H9 (cell line): ENCODE data around the gene FOXP2. TPM values are rescaled to one million over a fixed set of nuclear protein-coding genes. Genes with fewer than 3 reads are reported as not detected.

Source experiments
- DNase-seq: peaks from one replicate; pipeline ENCODE4 v3.0.0-alpha.2; 2017
- H2AFZ ChIP-seq: one replicate; pipeline ENCODE4 v1.6.1; 2013; ENCODE audit warnings: mild to moderate bottlenecking, low read length, control low read depth, moderate library complexity
- H2AK5ac ChIP-seq: 2 replicates; pipeline ENCODE4 v1.6.1; 2013; ENCODE audit warnings: low read length, control low read depth, mixed read lengths; ENCODE audit not compliant: insufficient read length
- H2BK120ac ChIP-seq: one replicate; pipeline ENCODE4 v1.6.1; 2013; ENCODE audit warnings: low read depth, mild to moderate bottlenecking, low read length, control low read depth, inconsistent platforms; ENCODE audit not compliant: poor library complexity, severe bottlenecking
- H2BK12ac ChIP-seq: 2 replicates; pipeline ENCODE4 v1.6.1; 2013; ENCODE audit warnings: low read length, control low read depth, mixed read lengths, low read depth; ENCODE audit not compliant: insufficient read length
- H2BK15ac ChIP-seq: 2 replicates; pipeline ENCODE4 v1.6.1; 2013; ENCODE audit warnings: low read depth, low read length, control low read depth
- H2BK20ac ChIP-seq: one replicate; pipeline ENCODE4 v1.6.1; 2013; ENCODE audit warnings: low read depth, mild to moderate bottlenecking, low read length, control low read depth, inconsistent platforms; ENCODE audit not compliant: poor library complexity, severe bottlenecking
- H2BK5ac ChIP-seq: 2 replicates; pipeline ENCODE4 v1.6.1; 2013; ENCODE audit warnings: low read length, control low read depth, mixed read lengths; ENCODE audit not compliant: insufficient read length
- H3K14ac ChIP-seq: 2 replicates; pipeline ENCODE4 v1.6.1; 2013; ENCODE audit warnings: low read length, control low read depth; ENCODE audit not compliant: insufficient read depth
- H3K18ac ChIP-seq: 2 replicates; pipeline ENCODE4 v1.6.1; 2013; ENCODE audit warnings: low read depth, mild to moderate bottlenecking, mixed read lengths, low read length, control low read depth; ENCODE audit not compliant: insufficient read length
- H3K23ac ChIP-seq: 2 replicates; pipeline ENCODE4 v1.6.1; 2013; ENCODE audit warnings: low read length, control low read depth, mixed read lengths, low read depth; ENCODE audit not compliant: insufficient read length
- H3K23me2 ChIP-seq: 2 replicates; pipeline ENCODE4 v1.6.1; 2013; ENCODE audit warnings: low read depth, mild to moderate bottlenecking, mixed read lengths, low read length, control low read depth; ENCODE audit not compliant: insufficient read length, poor library complexity, severe bottlenecking
- H3K27ac ChIP-seq: 2 replicates; pipeline ENCODE4 v1.5.1; 2013; ENCODE audit warnings: low read length, control low read depth, mixed read lengths, low read depth; ENCODE audit not compliant: insufficient read length
- H3K27me3 ChIP-seq: 2 replicates; pipeline ENCODE4 v1.6.1; 2013; ENCODE audit warnings: low read length, control low read depth, inconsistent platforms; ENCODE audit not compliant: insufficient read depth
- H3K4ac ChIP-seq: 2 replicates; pipeline ENCODE4 v1.6.1; 2013; ENCODE audit warnings: low read depth, mild to moderate bottlenecking, control low read depth, inconsistent platforms, low read length, moderate library complexity
- H3K4me1 ChIP-seq: 2 replicates; pipeline ENCODE4 v1.6.1; 2013; ENCODE audit warnings: low read length, control low read depth, inconsistent platforms; ENCODE audit not compliant: insufficient read depth
- H3K4me2 ChIP-seq: 2 replicates; pipeline ENCODE4 v1.6.1; 2013; ENCODE audit warnings: low read length, control low read depth, mixed read lengths; ENCODE audit not compliant: insufficient read length, insufficient read depth
- H3K56ac ChIP-seq: 2 replicates; pipeline ENCODE4 v1.6.1; 2013; ENCODE audit warnings: low read depth, mild to moderate bottlenecking, mixed read lengths, low read length, control low read depth; ENCODE audit not compliant: insufficient read length
- H3K79me1 ChIP-seq: 2 replicates; pipeline ENCODE4 v1.6.1; 2013; ENCODE audit warnings: low read depth, mild to moderate bottlenecking, moderate library complexity, low read length, control low read depth, inconsistent platforms; ENCODE audit not compliant: insufficient read depth, poor library complexity, severe bottlenecking
- H3K79me2 ChIP-seq: 2 replicates; pipeline ENCODE4 v1.6.1; 2013; ENCODE audit warnings: low read length, control low read depth, inconsistent platforms; ENCODE audit not compliant: insufficient read depth
- H3K9ac ChIP-seq: 2 replicates; pipeline ENCODE4 v1.6.1; 2013; ENCODE audit warnings: low read length, control low read depth, mixed read lengths; ENCODE audit not compliant: insufficient read length; ENCODE audit errors: extremely low read depth
- H3K9me3 ChIP-seq: one replicate; pipeline ENCODE4 v1.6.1; 2013; ENCODE audit warnings: low read depth, low read length, inconsistent platforms; ENCODE audit not compliant: control insufficient read depth
- H3T11ph ChIP-seq: one replicate; pipeline ENCODE4 v1.6.1; 2013; ENCODE audit warnings: mild to moderate bottlenecking, low read length, control low read depth, inconsistent platforms
- H4K20me1 ChIP-seq: one replicate; pipeline ENCODE4 v1.6.1; 2013; ENCODE audit not compliant: control insufficient read depth, insufficient read length, insufficient read depth
- H4K5ac ChIP-seq: 2 replicates; pipeline ENCODE4 v1.6.1; 2013; ENCODE audit warnings: low read depth, mild to moderate bottlenecking, mixed read lengths, low read length, control low read depth; ENCODE audit not compliant: insufficient read length
- H4K8ac ChIP-seq: replicated peaks from 2 replicates; pipeline ENCODE4 v1.6.1; 2013; ENCODE audit warnings: low read length, control low read depth, mixed read lengths, low read depth; ENCODE audit not compliant: insufficient read length
- H4K91ac ChIP-seq: 2 replicates; pipeline ENCODE4 v1.6.1; 2013; ENCODE audit warnings: low read depth, mild to moderate bottlenecking, moderate library complexity, mixed read lengths, low read length, control low read depth; ENCODE audit not compliant: insufficient read length
- H3K27ac Mint-ChIP-seq, 3 experiments: 2 replicates in 2 of 3; 3 replicates in 1 of 3; pipeline ENCODE4 v1.8.0; 2020 to 2021; ENCODE audit warnings: mixed read lengths in 3 of 3, mild to moderate bottlenecking in 1 of 3, moderate library complexity in 1 of 3
- H3K27me3 Mint-ChIP-seq: 2 replicates; pipeline ENCODE4 v1.8.0; 2021; ENCODE audit warnings: low read depth, mild to moderate bottlenecking, moderate library complexity, mixed read lengths
- H3K36me3 Mint-ChIP-seq, 3 experiments: 2 replicates in 2 of 3; 3 replicates in 1 of 3; pipeline ENCODE4 v1.8.0; 2020 to 2021; ENCODE audit warnings: low read depth in 3 of 3, mixed read lengths in 3 of 3; ENCODE audit not compliant: insufficient read depth in 1 of 3
- H3K4me1 Mint-ChIP-seq, 2 experiments: 2 replicates each; pipeline ENCODE4 v1.8.0; 2020; ENCODE audit warnings: mixed read lengths in 2 of 2
- H3K4me3 Mint-ChIP-seq, 2 experiments: 2 replicates in 1 of 2; 3 replicates in 1 of 2; pipeline ENCODE4 v1.8.0; 2020 to 2021; ENCODE audit warnings: mild to moderate bottlenecking in 2 of 2, mixed read lengths in 2 of 2, moderate library complexity in 1 of 2
- H3K9me3 Mint-ChIP-seq, 2 experiments: 2 replicates in 1 of 2; 3 replicates in 1 of 2; pipeline ENCODE4 v1.8.0; 2020; ENCODE audit warnings: mild to moderate bottlenecking in 2 of 2, mixed read lengths in 2 of 2, moderate library complexity in 1 of 2
- WGBS: extraction: QIAGEN DNeasy Blood & Tissue Kit; methylation state at CpG from one replicate; pipeline ENCODE4 v1.1.7; 2013; ENCODE audit warnings: missing lambda C conversion rate, low lambda C conversion rate, mixed read lengths; ENCODE audit not compliant: insufficient read length; ENCODE audit errors: extremely low coverage; 5-methylcytosine and 5-hydroxymethylcytosine counted together
- total RNA-seq: library from RNA; stranded (reverse); gene quantifications from 2 replicates; pipeline ENCODE4 v1.2.1, GENCODE V29; 2021
- TF ChIP-seq, protein P1 (sequence below): fragments of 200-600 bp; sonication (generic); conservative IDR thresholded peaks from 3 replicates; pipeline ENCODE4 v1.8.0; 2021; ENCODE audit warnings: antibody characterized with exemption, mild to moderate bottlenecking

The FOXP2 gene
- total RNA-seq, 1 experiment from 2014 or later = not detected

DNA sequence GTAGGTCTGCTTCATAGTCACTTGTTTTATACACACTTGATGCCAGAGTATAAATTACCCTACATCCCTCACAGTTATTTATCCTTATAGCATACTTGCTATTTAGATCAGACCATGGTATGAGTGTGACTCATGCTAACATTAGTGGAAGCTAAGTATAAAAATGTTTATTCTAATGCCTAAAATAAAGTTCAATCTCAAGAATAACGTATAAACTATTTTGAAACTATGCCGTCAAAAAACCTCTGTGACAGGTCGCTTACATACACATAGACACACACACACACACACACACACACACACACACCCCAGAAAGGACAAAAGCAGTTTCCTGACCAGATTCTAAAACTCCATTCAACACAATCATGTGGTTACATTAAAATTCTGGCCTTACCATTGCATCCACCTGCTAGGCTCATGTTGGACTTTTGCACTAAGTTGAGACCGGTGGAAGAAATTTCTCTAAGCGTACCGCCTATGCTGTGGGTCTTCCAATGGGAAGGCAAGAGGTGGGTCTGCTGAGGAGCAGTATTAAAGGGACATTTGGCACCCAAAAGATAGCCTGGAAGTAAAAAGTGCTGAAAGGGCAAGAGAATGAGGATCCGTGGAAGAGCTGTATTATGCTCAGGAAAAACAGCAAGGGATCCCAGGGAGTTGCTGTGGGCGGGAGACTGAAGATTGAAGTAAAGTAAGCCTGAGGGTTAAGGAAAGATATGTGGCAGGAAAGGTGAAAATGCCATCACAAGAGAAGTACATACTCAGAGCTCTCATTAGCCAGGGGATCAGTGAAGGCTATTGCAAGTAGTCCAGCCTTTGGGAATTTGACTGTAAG, 5.0 kb downstream of the FOXP2 start:
- H3K27ac Mint-ChIP-seq = no peak overlapping the region
- Histone ChIP-seq H4K20me1 (no peaks in the 10 kb centered on the region), H4K5ac (no peak overlapping the region), H2BK20ac (no peak overlapping the region), H2BK5ac (no peak overlapping the region), H3T11ph (no peak overlapping the region), H3K4ac (no peak overlapping the region), H3K18ac (no peak overlapping the region), H3K27me3 (no peaks in the 10 kb centered on the region), H3K23me2 (no peaks in the 10 kb centered on the region), H3K79me1 (no peaks in the 10 kb centered on the region), H3K9ac (no peak overlapping the region), H3K79me2 (no peaks in the 10 kb centered on the region), H2AK5ac (no peak overlapping the region), H3K9me3 (no peaks in the 10 kb centered on the region), H3K23ac (no peak overlapping the region), H3K27ac (no peak overlapping the region), H2BK12ac (no peak overlapping the region), H2AFZ (no peak overlapping the region), H3K4me2 (no peak overlapping the region), H2BK120ac (no peak overlapping the region), H4K91ac (no peak overlapping the region), H3K4me1 (no peaks in the 10 kb centered on the region), H4K8ac (no peak overlapping the region), H3K14ac (no peak overlapping the region), H2BK15ac (no peak overlapping the region), H3K56ac (no peak overlapping the region)
- no peaks in the 10 kb centered on the region for H3K36me3 Mint-ChIP-seq
- TF ChIP-seq, protein P1, sequence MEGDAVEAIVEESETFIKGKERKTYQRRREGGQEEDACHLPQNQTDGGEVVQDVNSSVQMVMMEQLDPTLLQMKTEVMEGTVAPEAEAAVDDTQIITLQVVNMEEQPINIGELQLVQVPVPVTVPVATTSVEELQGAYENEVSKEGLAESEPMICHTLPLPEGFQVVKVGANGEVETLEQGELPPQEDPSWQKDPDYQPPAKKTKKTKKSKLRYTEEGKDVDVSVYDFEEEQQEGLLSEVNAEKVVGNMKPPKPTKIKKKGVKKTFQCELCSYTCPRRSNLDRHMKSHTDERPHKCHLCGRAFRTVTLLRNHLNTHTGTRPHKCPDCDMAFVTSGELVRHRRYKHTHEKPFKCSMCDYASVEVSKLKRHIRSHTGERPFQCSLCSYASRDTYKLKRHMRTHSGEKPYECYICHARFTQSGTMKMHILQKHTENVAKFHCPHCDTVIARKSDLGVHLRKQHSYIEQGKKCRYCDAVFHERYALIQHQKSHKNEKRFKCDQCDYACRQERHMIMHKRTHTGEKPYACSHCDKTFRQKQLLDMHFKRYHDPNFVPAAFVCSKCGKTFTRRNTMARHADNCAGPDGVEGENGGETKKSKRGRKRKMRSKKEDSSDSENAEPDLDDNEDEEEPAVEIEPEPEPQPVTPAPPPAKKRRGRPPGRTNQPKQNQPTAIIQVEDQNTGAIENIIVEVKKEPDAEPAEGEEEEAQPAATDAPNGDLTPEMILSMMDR = no peak
- peaks cover 0 to 5% of the 10 kb centered on the region in 2 experiments; a peak in 1 of 4 replicates for H3K4me1 Mint-ChIP-seq
- no peaks in the 10 kb centered on the region for H3K9me3 Mint-ChIP-seq
- DNase-seq = no peak
- no peak overlapping the region for H3K4me3 Mint-ChIP-seq
- H3K27me3 Mint-ChIP-seq = no peaks in the 10 kb centered on the region
- WGBS = no CpG with 5 or more reads among the region's 8 CpGs
